Retina (tissue), 1 donor: ENCODE data around the gene MED7.

Experiments used
- DNase-seq: peaks from one replicate; pipeline ENCODE4 v3.0.0-alpha.2; 2016

The MED7 gene

DNA sequence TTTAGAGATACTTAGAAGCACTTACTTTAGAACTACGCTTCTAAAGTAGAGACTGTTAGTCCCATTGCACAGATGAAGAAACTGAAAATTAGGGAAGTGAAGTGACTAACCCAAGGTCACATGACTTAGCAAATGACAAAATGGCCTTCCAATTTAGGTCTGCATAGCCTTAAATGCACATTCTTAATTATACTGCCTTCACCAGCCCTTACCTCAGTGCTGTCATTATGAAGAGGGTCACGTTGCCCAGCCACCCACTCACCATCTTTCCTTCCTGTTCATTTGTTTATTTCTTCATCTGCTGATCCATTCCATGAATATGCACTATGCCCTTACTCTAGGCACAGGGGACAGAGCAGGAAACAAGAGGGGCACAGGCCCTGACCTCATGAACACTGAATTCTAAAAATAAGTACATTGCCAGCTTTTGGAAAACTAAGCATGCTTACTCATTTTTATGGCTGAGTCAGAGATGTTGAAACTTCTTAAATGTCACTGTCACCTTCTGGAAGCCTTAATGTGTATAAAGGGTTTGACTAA, 42.5 kb downstream of the MED7 start:
- no peak for DNase-seq

DNA sequence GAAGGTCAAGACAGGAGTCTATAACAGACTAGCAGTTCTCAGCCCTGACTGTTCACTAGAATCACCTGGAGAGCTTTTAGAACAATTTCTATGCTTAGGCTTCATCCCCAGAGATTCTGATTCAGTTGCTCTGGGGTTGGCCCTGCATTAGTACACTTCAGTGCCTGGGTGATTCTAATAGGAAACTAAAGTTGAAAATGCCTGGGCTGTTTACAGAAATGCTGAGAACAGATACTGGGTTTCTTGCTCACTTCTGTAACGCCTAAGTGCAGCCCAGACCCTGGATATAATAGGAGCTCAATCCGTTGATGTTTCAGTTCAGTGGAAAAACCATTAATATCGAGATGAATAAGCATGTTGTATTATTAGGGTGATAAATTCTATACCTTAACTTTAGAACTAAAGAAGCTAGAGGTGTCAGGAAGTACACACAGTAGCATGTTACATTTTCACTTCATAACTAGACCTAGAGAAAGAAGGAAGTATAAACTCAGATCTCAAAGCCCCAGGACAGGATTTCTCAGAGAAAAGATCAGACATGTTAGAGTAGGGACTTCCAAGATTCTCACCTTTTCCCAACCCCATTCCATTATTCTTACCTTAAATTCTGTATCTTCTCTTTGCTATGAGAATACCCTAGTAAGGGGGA, 54.2 kb downstream of the MED7 start:
- peak; percentile 15 for DNase-seq
